OCI-LY3 (cell line): ENCODE measurements around the gene ACYP1.

Experiments
- H2AFZ ChIP-seq: fragments of 200-600, 300-600 bp; shearing (Covaris generic); 2 replicates; pipeline ENCODE4 v1.6.0; 2014; ENCODE audit warnings: antibody characterized with exemption, low read depth, low read length
- H3K27ac ChIP-seq: fragments of 200-600, 300-600 bp; sonication (generic); 2 replicates; pipeline ENCODE4 v1.5.1; 2014; ENCODE audit warnings: mild to moderate bottlenecking, low read length, moderate library complexity, mixed read lengths
- H3K27me3 ChIP-seq: fragments of 200-600, 300-600 bp; sonication (generic); 2 replicates; pipeline ENCODE4 v1.6.1; 2014; ENCODE audit warnings: low read depth, low read length, mixed read lengths
- H3K36me3 ChIP-seq: fragments of 200-600, 300-600 bp; sonication (generic); replicated peaks from 2 replicates; pipeline ENCODE3; 2014; ENCODE audit warnings: low read depth, low read length, mixed read lengths
- H3K4me1 ChIP-seq: fragments of 300-600, 200-600 bp; sonication (generic); 2 replicates; pipeline ENCODE4 v1.6.1; 2014; ENCODE audit warnings: low read length, mixed read lengths
- H3K4me2 ChIP-seq: fragments of 200-600, 300-600 bp; sonication (generic); 2 replicates; pipeline ENCODE4 v1.6.1; 2014; ENCODE audit warnings: low read length, mixed read lengths
- H3K4me3 ChIP-seq: fragments of 300-600, 200-600 bp; sonication (generic); 2 replicates; pipeline ENCODE4 v1.5.1; 2014; ENCODE audit warnings: antibody characterized with exemption, mild to moderate bottlenecking, low read length, moderate library complexity
- H3K79me2 ChIP-seq: fragments of 300-600, 200-600 bp; shearing (Covaris generic); 2 replicates; pipeline ENCODE4 v1.6.1; 2014; ENCODE audit warnings: mild to moderate bottlenecking, low read length, mixed read lengths
- H3K9ac ChIP-seq: fragments of 300-600, 200-600 bp; shearing (Covaris generic); 2 replicates; pipeline ENCODE4 v1.6.0; 2014; ENCODE audit warnings: mild to moderate bottlenecking, low read length, moderate library complexity
- H3K9me3 ChIP-seq: fragments of 200-600, 300-600 bp; shearing (Covaris generic); 2 replicates; pipeline ENCODE4 v1.6.1; 2014; ENCODE audit warnings: low read length, mixed read lengths; ENCODE audit not compliant: insufficient read depth
- H4K20me1 ChIP-seq: fragments of 200-600, 300-600 bp; sonication (generic); 2 replicates; pipeline ENCODE4 v1.6.1; 2016; ENCODE audit warnings: low read length, mixed read lengths; ENCODE audit not compliant: insufficient read depth
- CTCF ChIP-seq: fragments of 200-600, 300-600 bp; sonication (generic); IDR thresholded peaks from 2 replicates; pipeline ENCODE4 v1.5.1; 2014; ENCODE audit warnings: antibody characterized with exemption, low read length, low read depth
- EZH2phosphoT487 ChIP-seq: fragments of 200-600 bp; shearing (Covaris generic); IDR thresholded peaks from 2 replicates; pipeline ENCODE4 v1.6.1; 2018; ENCODE audit warnings: antibody characterized with exemption, mixed run types, low read depth

ACYP1 gene

GRCh38 chr14:75025082-75025481, 38.7 kb downstream of the ACYP1 start:
- Histone ChIP-seq H3K4me2 (no peak overlapping the region), H3K36me3 (peaks cover 28% of the 10 kb centered on the region)
- TF ChIP-seq CTCF (no peak), EZH2phosphoT487 (no peak)

GRCh38 chr14:75023108-75023507, 40.7 kb downstream of the ACYP1 start:
- H4K20me1 ChIP-seq = no peaks in the 10 kb centered on the region
- H3K27ac ChIP-seq = no peak overlapping the region
- H3K4me3 ChIP-seq = no peak overlapping the region
- H3K27me3 ChIP-seq = no peaks in the 10 kb centered on the region
- H3K36me3 ChIP-seq = peaks cover 37% of the 10 kb centered on the region
- H3K4me1 ChIP-seq = no peaks in the 10 kb centered on the region
- H3K4me2 ChIP-seq = no peak overlapping the region
- H3K9ac ChIP-seq = no peak overlapping the region
- TF ChIP-seq EZH2phosphoT487 = no peak
- no peak for TF ChIP-seq CTCF
- H2AFZ ChIP-seq = no peak overlapping the region
- H3K79me2 ChIP-seq = no peaks in the 10 kb centered on the region
- H3K9me3 ChIP-seq = no peaks in the 10 kb centered on the region

More at GRCh38 chr14:75025082-75025481, 38.7 kb downstream of the ACYP1 start:
- Histone ChIP-seq H3K9me3 (no peaks in the 10 kb centered on the region), H2AFZ (no peak overlapping the region), H3K27ac (no peak overlapping the region), H4K20me1 (no peaks in the 10 kb centered on the region), H3K79me2 (no peaks in the 10 kb centered on the region), H3K4me1 (no peaks in the 10 kb centered on the region), H3K27me3 (no peaks in the 10 kb centered on the region), H3K9ac (no peak overlapping the region), H3K4me3 (no peak overlapping the region)

GRCh38 chr14:75022655-75023054, 41.2 kb downstream of the ACYP1 start:
- TF ChIP-seq EZH2phosphoT487 (no peak), CTCF (peak; percentile 30)
- Histone ChIP-seq H3K27me3 (no peaks in the 10 kb centered on the region), H4K20me1 (no peaks in the 10 kb centered on the region), H3K79me2 (no peaks in the 10 kb centered on the region), H2AFZ (no peak overlapping the region), H3K27ac (no peak overlapping the region), H3K4me1 (no peaks in the 10 kb centered on the region), H3K4me2 (no peak overlapping the region), H3K36me3 (peaks cover 39% of the 10 kb centered on the region), H3K9me3 (no peaks in the 10 kb centered on the region), H3K4me3 (no peak overlapping the region), H3K9ac (no peak overlapping the region)

GRCh38 chr14:75018694-75019093, 45.1 kb downstream of the ACYP1 start:
- peaks cover 57% of the 10 kb centered on the region for H3K36me3 ChIP-seq
- H2AFZ ChIP-seq = no peak overlapping the region
- no peaks in the 10 kb centered on the region for H4K20me1 ChIP-seq
- H3K9me3 ChIP-seq = no peaks in the 10 kb centered on the region
- H3K4me2 ChIP-seq = no peak overlapping the region
- no peak overlapping the region for H3K9ac ChIP-seq
- no peaks in the 10 kb centered on the region for H3K4me1 ChIP-seq
- no peaks in the 10 kb centered on the region for H3K27me3 ChIP-seq
- no peak overlapping the region for H3K27ac ChIP-seq
- no peaks in the 10 kb centered on the region for H3K79me2 ChIP-seq
- H3K4me3 ChIP-seq = no peak overlapping the region
- no peak for TF ChIP-seq EZH2phosphoT487

GRCh38 chr14:75016815-75017214, 47.0 kb downstream of the ACYP1 start:
- Histone ChIP-seq H3K4me3 (no peak overlapping the region), H3K4me2 (no peak overlapping the region), H3K27me3 (no peaks in the 10 kb centered on the region), H3K36me3 (peaks cover 50% of the 10 kb centered on the region), H3K9me3 (no peaks in the 10 kb centered on the region), H3K27ac (no peak overlapping the region), H3K4me1 (no peaks in the 10 kb centered on the region), H3K79me2 (no peaks in the 10 kb centered on the region), H2AFZ (no peak overlapping the region), H4K20me1 (no peaks in the 10 kb centered on the region), H3K9ac (no peak overlapping the region)
- TF ChIP-seq EZH2phosphoT487 = no peak
- TF ChIP-seq CTCF = no peak
